LoVo (cell line): Measurements from ENCODE around the gene CEP135.
"Not testable (repeated sequence)": the region's sequence is repeated elsewhere in the genome, so short reads cannot be mapped to it uniquely, and the experiment has no call there.

Experiments used
- DNase-seq: peaks from one replicate; pipeline ENCODE4 v3.0.0-alpha.2; 2016; ENCODE audit warnings: low spot score

Gene CEP135

GRCh38 chr4:55948726-55949481 lies at the start of gene CEP135:
TSS of gene CEP135 (plus strand) at chr4:55948945. CDS start at chr4:55952131, 3,186 bp downstream.
- peak; percentile 92 for DNase-seq

- no peak for DNase-seq
Observed at GRCh38 chr4:55902677-55903076, 46.1 kb upstream of the CEP135 start.

- DNase-seq = no peak
Observed at GRCh38 chr4:55903577-55903976, 45.2 kb upstream of the CEP135 start.

GRCh38 chr4:55904576-55904975 lies 44.2 kb upstream of the CEP135 start:
- DNase-seq = no peak

GRCh38 chr4:55906323-55906722 lies 42.4 kb upstream of the CEP135 start:
- peak; percentile 29 for DNase-seq

- peak; percentile 83 for DNase-seq
Observed at GRCh38 chr4:55906989-55907388, 41.8 kb upstream of the CEP135 start.

GRCh38 chr4:55907469-55907868 lies 41.3 kb upstream of the CEP135 start:
- no peak for DNase-seq

GRCh38 chr4:55910140-55910539 lies 38.6 kb upstream of the CEP135 start:
- no peak for DNase-seq

GRCh38 chr4:55912249-55912648 lies 36.5 kb upstream of the CEP135 start:
- no peak for DNase-seq

- no peak for DNase-seq
Observed at GRCh38 chr4:55920571-55920970, 28.2 kb upstream of the CEP135 start.

- peak; percentile 24 for DNase-seq
Observed at GRCh38 chr4:55921093-55921492, 27.7 kb upstream of the CEP135 start.

GRCh38 chr4:55925241-55925640 lies 23.5 kb upstream of the CEP135 start:
- no peak for DNase-seq

GRCh38 chr4:55926610-55927009 lies 22.1 kb upstream of the CEP135 start:
- DNase-seq = no peak

GRCh38 chr4:55927803-55928437 lies 20.8 kb upstream of the CEP135 start:
- no peak for DNase-seq

GRCh38 chr4:55928846-55929245 lies 19.9 kb upstream of the CEP135 start:
- DNase-seq = no peak

GRCh38 chr4:55931043-55931442 lies 17.7 kb upstream of the CEP135 start:
- DNase-seq = no peak

GRCh38 chr4:55931833-55932232 lies 16.9 kb upstream of the CEP135 start:
- DNase-seq = no peak

GRCh38 chr4:55932511-55932910 lies 16.2 kb upstream of the CEP135 start:
- DNase-seq = no peak

GRCh38 chr4:55933611-55934010 lies 15.1 kb upstream of the CEP135 start:
- DNase-seq = no peak

- not testable (repeated sequence) for DNase-seq
Observed at GRCh38 chr4:55935907-55936306, 12.8 kb upstream of the CEP135 start.

- no peak for DNase-seq
Observed at GRCh38 chr4:55938481-55938880, 10.3 kb upstream of the CEP135 start.

GRCh38 chr4:55939421-55939820 lies 9.3 kb upstream of the CEP135 start:
- no peak for DNase-seq

- no peak for DNase-seq
Observed at GRCh38 chr4:55941881-55942396, 6.8 kb upstream of the CEP135 start.
